ENCODE results near the gene DFFB.

Gene DFFB

GRCh38 chr1:3906672-3907020 lies 49.4 kb downstream of the DFFB start:
- Histone ChIP-seq H3K36me3 (ENCODE audit: insufficient read depth, low read length) (no peaks in the 10 kb centered on the region), H3F3A (ENCODE audit: low read depth) (no peaks in the 10 kb centered on the region), H3K9ac (ENCODE audit: low read depth, low read length, poor library complexity, severe bottlenecking) (no peak overlapping the region), H3K9me2 (replicated peaks; ENCODE audit: low read depth, low read length) (no peaks in the 10 kb centered on the region), H3K4me3 (ENCODE audit: low read length, poor library complexity, severe bottlenecking) (no peak overlapping the region), H3K79me2 (ENCODE audit: insufficient read depth, low read length) (no peaks in the 10 kb centered on the region), H3K4me1 (ENCODE audit: insufficient read depth, low read length, poor library complexity, severe bottlenecking) (peaks cover 33% of the 10 kb centered on the region), H3K9me3 (ENCODE audit: insufficient read depth, low read depth, low read length) (no peaks in the 10 kb centered on the region), H3K4me2 (ENCODE audit: low read depth, low read length, poor library complexity, severe bottlenecking) (no peak overlapping the region), H2AFZ (ENCODE audit: low read length) (no peak overlapping the region), H3K27me3 (ENCODE audit: insufficient read depth, low read length, poor library complexity, severe bottlenecking) (no peaks in the 10 kb centered on the region), H4K20me1 (ENCODE audit: insufficient read depth, low read length, poor library complexity, severe bottlenecking) (no peaks in the 10 kb centered on the region)
- TF ChIP-seq EZH2phosphoT487 (IDR thresholded peaks at IDR 0.05; ENCODE audit: borderline replicate concordance), result no peak
- TF ChIP-seq, protein P1, sequence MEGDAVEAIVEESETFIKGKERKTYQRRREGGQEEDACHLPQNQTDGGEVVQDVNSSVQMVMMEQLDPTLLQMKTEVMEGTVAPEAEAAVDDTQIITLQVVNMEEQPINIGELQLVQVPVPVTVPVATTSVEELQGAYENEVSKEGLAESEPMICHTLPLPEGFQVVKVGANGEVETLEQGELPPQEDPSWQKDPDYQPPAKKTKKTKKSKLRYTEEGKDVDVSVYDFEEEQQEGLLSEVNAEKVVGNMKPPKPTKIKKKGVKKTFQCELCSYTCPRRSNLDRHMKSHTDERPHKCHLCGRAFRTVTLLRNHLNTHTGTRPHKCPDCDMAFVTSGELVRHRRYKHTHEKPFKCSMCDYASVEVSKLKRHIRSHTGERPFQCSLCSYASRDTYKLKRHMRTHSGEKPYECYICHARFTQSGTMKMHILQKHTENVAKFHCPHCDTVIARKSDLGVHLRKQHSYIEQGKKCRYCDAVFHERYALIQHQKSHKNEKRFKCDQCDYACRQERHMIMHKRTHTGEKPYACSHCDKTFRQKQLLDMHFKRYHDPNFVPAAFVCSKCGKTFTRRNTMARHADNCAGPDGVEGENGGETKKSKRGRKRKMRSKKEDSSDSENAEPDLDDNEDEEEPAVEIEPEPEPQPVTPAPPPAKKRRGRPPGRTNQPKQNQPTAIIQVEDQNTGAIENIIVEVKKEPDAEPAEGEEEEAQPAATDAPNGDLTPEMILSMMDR (conservative IDR thresholded peaks at IDR 0.05; ENCODE audit: low read length), result no peak

DNA sequence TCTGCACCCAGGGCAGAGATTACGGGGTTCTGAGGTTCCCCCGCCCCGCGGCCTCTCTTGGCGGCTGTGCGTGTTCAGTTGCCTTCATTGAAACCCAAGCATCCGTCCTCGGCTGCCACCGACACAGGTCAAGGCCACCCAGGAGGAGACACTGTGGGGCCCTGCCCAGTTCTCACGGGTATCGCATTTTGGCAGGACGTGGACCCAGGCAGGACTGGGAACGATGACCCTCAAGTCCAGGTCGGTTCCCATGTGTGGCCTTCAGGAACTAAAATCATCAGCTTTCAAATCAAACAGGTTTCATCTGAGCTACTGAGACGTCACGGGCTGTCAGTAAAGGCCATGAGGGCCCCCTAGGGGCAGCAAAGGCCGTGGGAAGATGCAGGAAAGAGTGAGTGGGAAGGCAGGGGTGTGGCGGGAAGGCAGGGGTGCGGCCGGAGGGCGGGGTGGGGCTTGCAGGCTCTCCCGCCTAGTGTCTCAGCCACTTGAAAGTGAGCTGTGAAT lies 49.8 kb downstream of the DFFB start:
- no peak overlapping the region for H3K4me3 ChIP-seq (ENCODE audit: low read length, poor library complexity, severe bottlenecking)
- H3K27me3 ChIP-seq (ENCODE audit: insufficient read depth, low read length, poor library complexity, severe bottlenecking), result no peaks in the 10 kb centered on the region
- H3K36me3 ChIP-seq (ENCODE audit: insufficient read depth, low read length), result no peaks in the 10 kb centered on the region
- H2AFZ ChIP-seq (ENCODE audit: low read length), result no peak overlapping the region
- no peaks in the 10 kb centered on the region for H3K9me2 ChIP-seq (replicated peaks; ENCODE audit: low read depth, low read length)
- TF ChIP-seq, protein P1 (conservative IDR thresholded peaks at IDR 0.05; ENCODE audit: low read length), result peak; percentile 65
- no peak for TF ChIP-seq EZH2phosphoT487 (IDR thresholded peaks at IDR 0.05; ENCODE audit: borderline replicate concordance)
- no peaks in the 10 kb centered on the region for H3K79me2 ChIP-seq (ENCODE audit: insufficient read depth, low read length)
- no peaks in the 10 kb centered on the region for H3F3A ChIP-seq (ENCODE audit: low read depth)
- peaks cover 30% of the 10 kb centered on the region for H3K4me1 ChIP-seq (ENCODE audit: insufficient read depth, low read length, poor library complexity, severe bottlenecking)
- H3K9ac ChIP-seq (ENCODE audit: low read depth, low read length, poor library complexity, severe bottlenecking), result no peak overlapping the region
- H3K9me3 ChIP-seq (ENCODE audit: insufficient read depth, low read depth, low read length), result no peaks in the 10 kb centered on the region
- H3K4me2 ChIP-seq (ENCODE audit: low read depth, low read length, poor library complexity, severe bottlenecking), result no peak overlapping the region
- H4K20me1 ChIP-seq (ENCODE audit: insufficient read depth, low read length, poor library complexity, severe bottlenecking), result no peaks in the 10 kb centered on the region

DNA sequence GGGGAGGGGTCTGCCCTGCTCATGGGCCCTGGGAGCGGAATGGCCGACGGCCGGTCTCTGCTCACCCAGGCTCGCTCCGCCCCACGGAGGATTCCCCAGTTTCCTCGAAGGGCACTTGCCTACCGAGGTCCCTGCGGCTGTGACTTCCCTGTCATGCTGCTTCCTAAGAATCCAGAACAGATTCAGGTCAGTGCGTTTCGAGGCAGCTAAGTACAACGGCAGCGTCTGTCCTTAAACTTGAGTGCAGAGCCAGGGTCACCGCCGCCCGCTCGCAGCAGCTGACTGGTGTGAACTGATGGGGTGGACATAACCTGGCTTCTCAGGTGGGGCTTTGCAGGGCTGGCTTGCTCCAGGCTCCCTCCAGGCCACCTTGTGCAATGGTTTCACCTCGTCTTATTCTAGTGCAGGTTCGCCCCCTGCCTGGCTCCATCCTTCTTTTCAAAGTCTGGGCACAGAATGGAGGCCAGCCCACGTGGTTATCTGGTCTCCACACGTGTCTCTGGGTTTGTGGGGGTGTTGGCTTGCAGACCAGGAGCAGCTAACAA lies 50.4 kb downstream of the DFFB start:
- Histone ChIP-seq H3K9me2 (replicated peaks; ENCODE audit: low read depth, low read length) (no peaks in the 10 kb centered on the region), H3K4me2 (ENCODE audit: low read depth, low read length, poor library complexity, severe bottlenecking) (no peak overlapping the region), H3K4me1 (ENCODE audit: insufficient read depth, low read length, poor library complexity, severe bottlenecking) (peaks cover 24% of the 10 kb centered on the region), H2AFZ (ENCODE audit: low read length) (no peak overlapping the region), H3K27me3 (ENCODE audit: insufficient read depth, low read length, poor library complexity, severe bottlenecking) (no peaks in the 10 kb centered on the region), H4K20me1 (ENCODE audit: insufficient read depth, low read length, poor library complexity, severe bottlenecking) (no peaks in the 10 kb centered on the region), H3K79me2 (ENCODE audit: insufficient read depth, low read length) (no peaks in the 10 kb centered on the region), H3F3A (ENCODE audit: low read depth) (no peaks in the 10 kb centered on the region), H3K9ac (ENCODE audit: low read depth, low read length, poor library complexity, severe bottlenecking) (no peak overlapping the region), H3K4me3 (ENCODE audit: low read length, poor library complexity, severe bottlenecking) (no peak overlapping the region), H3K36me3 (ENCODE audit: insufficient read depth, low read length) (no peaks in the 10 kb centered on the region), H3K9me3 (ENCODE audit: insufficient read depth, low read depth, low read length) (no peaks in the 10 kb centered on the region)
- TF ChIP-seq, protein P1 (conservative IDR thresholded peaks at IDR 0.05; ENCODE audit: low read length), result no peak
- no peak for TF ChIP-seq EZH2phosphoT487 (IDR thresholded peaks at IDR 0.05; ENCODE audit: borderline replicate concordance)
